ENCODE data around the gene CPN1.

- TF ChIP-seq CTCF (conservative IDR thresholded peaks at IDR 0.05) (no peak), ZFX (IDR thresholded peaks at IDR 0.05) (no peak)
Measured at GRCh38 chr10:100013621-100014020, 68.0 kb downstream of the CPN1 start.
